NCI-H82 treated with DMSO at 0.1 percent for 48 hours (cell line): ENCODE data around the gene RNF11.

Experiments
- DNase-seq: peaks from one replicate; lab custom pipeline; 2025; ENCODE audit not compliant: unreplicated experiment; lab: John Stamatoyannopoulos, UW

RNF11 gene

GRCh38 chr1:51263147-51263877 lies 27.2 kb downstream of the RNF11 start:
- no peak for DNase-seq

GRCh38 chr1:51264451-51264850 lies 28.4 kb downstream of the RNF11 start:
- DNase-seq = no peak

GRCh38 chr1:51265618-51266017 lies 29.5 kb downstream of the RNF11 start:
- no peak for DNase-seq

GRCh38 chr1:51266181-51266580 lies 30.1 kb downstream of the RNF11 start:
- no peak for DNase-seq

- DNase-seq = no peak
These were observed 30.7 kb downstream of the RNF11 start for GRCh38 chr1:51266791-51267190.

- DNase-seq = no peak
These were observed 32.6 kb downstream of the RNF11 start for GRCh38 chr1:51268634-51269033.

GRCh38 chr1:51270751-51271150 lies 34.7 kb downstream of the RNF11 start:
- DNase-seq = no peak

GRCh38 chr1:51272916-51273315 lies 36.8 kb downstream of the RNF11 start:
- no peak for DNase-seq

GRCh38 chr1:51274676-51275075 lies 38.6 kb downstream of the RNF11 start:
- DNase-seq = no peak

GRCh38 chr1:51276286-51276685 lies 40.2 kb downstream of the RNF11 start:
- DNase-seq = no peak

- no peak for DNase-seq
These were observed 44.4 kb downstream of the RNF11 start for GRCh38 chr1:51280321-51280978.

- DNase-seq = no peak
These were observed 45.7 kb downstream of the RNF11 start for GRCh38 chr1:51281807-51282206.

- no peak for DNase-seq
These were observed 46.5 kb downstream of the RNF11 start for GRCh38 chr1:51282605-51283004.

- no peak for DNase-seq
These were observed 47.9 kb downstream of the RNF11 start for GRCh38 chr1:51283979-51284378.

- DNase-seq = no peak
These were observed 48.4 kb downstream of the RNF11 start for GRCh38 chr1:51284487-51284954.

- DNase-seq = no peak
These were observed 49.0 kb downstream of the RNF11 start for GRCh38 chr1:51285055-51285454.

GRCh38 chr1:51287966-51288365 lies 51.9 kb downstream of the RNF11 start:
- DNase-seq = no peak

- DNase-seq = no peak
These were observed 52.5 kb downstream of the RNF11 start for GRCh38 chr1:51288578-51288977.

- DNase-seq = no peak
These were observed 53.8 kb downstream of the RNF11 start for GRCh38 chr1:51289676-51290488.

GRCh38 chr1:51290489-51290847 lies 54.4 kb downstream of the RNF11 start:
- no peak for DNase-seq

GRCh38 chr1:51293898-51294515 lies 57.9 kb downstream of the RNF11 start:
- DNase-seq = no peak
